8988T (cell line): ENCODE measurements around the gene CACNB2.

Experiments used
- DNase-seq: peaks from one replicate; pipeline ENCODE4 v3.0.0; 2011

CACNB2 gene

GRCh38 chr10:18297659-18298058, 157.4 kb downstream of the CACNB2 start:
- DNase-seq: no peak

GRCh38 chr10:18298256-18298655, 158.0 kb downstream of the CACNB2 start:
- DNase-seq: no peak

DNA sequence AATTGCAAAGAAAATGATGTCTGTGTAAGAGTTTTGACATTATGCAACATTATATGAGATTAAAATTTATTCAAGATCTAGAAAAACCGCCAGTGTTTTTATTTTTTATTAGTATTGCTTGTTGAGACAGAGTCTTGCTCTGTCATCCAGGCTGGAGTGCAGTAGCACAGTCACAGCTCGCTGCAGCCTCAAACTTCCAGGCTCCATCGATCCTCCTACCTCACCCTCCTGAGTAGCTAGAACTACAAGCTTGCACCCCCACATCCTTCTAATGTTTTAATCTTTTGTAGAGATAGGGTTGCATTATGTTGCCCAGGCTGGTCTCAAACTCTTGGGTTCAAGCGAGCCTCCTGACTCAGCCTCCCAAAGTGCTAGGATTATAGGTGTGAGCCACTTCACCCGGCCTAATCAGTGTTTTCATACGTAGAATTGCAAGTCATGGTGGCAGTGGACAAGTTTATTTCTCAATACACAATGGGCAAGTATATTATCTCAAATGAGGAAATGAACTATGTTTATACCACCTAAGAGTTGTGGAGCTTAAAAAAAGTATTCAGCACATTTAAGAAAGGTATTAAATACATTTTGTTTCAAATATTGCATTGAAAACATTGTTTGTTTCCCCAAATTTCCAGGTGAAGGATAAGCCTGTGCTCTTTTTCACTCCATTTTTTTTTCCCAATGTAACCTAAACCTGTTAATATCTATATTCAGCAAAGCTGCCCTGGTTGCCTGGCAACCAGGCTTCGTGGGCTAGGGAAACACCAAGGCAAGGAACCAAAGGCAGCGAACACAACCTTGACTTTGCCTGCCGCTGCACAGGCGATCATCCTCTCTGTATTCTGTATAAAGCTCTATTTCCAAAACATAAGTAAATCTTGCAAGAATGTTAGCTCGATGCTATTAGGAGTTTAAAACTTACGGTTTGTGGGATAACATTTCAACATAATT, 163.9 kb downstream of the CACNB2 start:
- DNase-seq: no peak

DNA sequence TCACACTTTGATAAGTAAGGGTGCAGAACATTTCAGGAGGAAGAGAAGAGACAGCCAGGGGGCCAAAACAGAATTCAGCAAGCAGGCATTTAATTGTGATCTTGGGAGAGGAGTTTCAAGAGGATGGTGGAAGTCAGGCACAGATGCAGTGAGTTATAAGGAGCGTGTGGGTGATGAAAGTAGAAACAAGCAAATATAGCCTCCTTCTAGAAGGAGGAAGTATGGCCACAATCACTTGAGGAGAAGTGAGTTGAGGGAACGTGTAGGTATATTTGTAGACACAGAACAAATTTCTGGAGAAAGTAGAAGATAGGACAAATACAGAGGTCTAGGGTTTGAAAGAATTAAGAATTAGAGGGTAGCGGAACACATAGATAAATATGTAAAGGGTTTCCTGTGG, 165.8 kb downstream of the CACNB2 start:
- no peak for DNase-seq

- DNase-seq: no peak
These were observed 168.4 kb downstream of the CACNB2 start for GRCh38 chr10:18308600-18308999.

DNA sequence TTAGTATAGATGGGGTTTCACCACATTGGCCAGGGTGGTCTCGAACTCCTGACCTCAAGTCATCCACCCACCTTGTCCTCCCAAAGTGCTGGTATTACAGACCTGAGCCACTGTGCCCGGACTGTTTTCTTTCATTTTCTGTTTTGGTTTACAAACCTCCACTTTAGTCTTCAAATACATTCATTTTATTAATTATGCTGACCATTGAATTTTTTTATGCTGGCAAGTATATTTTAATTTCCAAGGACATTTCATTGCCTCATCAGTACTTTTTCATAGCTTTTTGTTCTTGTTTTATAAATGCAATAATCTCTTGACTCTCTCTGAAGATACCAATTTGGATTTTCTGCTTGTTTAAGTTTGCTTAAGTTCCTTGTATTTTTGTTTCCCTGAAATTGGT, 170.5 kb downstream of the CACNB2 start:
- no peak for DNase-seq

GRCh38 chr10:18312374-18313139, 172.3 kb downstream of the CACNB2 start:
- DNase-seq: peak; percentile 14

GRCh38 chr10:18313140-18313530, 172.9 kb downstream of the CACNB2 start:
- no peak for DNase-seq

DNA sequence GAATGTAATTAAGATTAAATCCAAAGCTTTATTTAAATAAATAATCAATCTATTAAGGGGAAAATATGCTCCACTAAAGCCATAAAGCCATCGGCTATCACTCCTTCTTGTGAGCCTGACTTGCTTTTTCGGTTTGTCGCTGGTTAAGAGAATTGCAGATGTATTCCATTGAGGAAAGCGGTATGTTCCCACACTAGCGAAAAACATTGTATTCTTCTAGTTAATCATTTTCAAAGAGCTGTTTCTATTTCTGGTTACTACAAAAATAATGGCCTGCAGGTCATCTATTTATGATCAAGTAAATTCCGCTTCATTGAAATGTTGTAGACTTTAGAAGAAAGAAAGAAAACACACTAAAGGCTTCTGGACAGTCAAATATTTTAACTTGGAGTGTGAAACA, 173.4 kb downstream of the CACNB2 start:
- DNase-seq: no peak

DNA sequence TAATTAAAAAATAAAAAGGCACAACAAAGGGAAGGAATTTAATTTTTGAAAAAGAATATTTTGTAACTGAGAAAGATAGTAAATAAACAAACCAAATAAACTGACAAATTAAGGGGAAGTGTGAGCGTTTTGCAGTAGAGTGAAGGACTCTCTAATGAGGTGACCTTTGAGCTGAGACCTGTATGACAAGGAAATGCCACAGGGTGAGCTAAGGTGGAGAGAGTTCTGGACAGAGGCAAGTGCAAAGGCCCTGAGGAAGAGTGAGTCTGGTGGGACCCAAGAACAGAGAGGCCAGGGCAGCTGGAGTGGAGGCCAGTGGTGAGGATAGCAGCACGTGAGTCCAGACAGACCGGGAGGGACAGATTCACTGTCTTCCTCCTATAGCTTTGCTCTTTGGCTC, 179.4 kb downstream of the CACNB2 start:
- DNase-seq: no peak

DNA sequence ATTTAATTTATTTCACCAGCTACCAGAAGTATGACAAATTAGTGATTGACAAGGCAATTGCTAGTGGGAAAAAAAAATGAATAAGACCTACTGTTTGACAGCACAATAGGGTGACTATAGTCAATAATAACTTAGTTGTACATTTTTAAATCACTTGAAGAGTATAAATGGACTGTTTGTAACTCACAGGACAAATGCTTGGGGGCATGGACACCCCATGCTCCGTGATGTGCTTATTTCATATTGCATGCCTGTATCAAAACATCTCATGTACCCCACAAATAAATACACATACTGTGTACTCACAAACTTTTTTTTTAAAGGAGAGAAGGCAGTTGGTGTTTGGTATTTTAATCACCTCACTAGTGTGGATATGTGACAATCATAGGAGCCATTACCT, 181.1 kb downstream of the CACNB2 start:
- no peak for DNase-seq

DNA sequence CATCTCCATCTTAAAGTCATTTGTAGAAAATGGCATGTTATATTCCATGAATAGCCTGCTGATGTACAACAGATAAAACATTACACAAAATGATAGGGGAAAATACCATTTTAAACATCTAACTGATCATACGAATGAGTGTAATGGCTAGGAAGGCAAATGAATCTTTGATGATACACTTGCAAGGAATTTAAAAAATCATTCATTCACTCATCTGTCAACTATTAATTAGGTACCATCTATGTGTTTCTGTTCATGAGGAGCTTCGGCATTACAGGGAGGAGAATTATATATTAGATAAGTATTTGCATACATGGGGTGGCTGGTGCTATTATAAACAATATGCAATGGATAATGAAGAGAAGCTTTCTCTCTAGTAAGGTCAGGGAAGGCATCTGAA, 183.7 kb downstream of the CACNB2 start:
- DNase-seq: no peak

DNA sequence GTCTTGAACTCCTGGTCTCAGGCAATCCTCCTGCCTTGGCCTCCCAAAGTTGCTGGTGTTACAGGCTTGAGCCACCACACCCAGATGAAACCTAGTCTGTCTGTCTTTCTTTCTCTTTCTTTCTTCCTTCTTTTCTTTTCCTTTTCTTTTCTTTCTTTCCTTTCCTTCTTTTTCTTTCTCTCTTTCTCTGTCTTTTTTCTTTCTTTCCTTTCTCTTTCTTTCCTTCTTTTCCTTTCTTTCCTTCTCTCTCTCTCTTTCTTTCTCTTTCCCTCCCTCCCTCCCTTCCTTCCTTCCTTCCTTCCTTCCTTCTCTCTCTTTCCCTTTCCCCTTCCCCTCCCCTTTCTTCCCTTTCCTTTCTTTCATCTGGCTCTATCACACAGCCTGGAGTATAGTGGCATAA, 185.2 kb downstream of the CACNB2 start:
- no peak for DNase-seq

- no peak for DNase-seq
These were observed 185.8 kb downstream of the CACNB2 start for GRCh38 chr10:18325889-18326531.

DNA sequence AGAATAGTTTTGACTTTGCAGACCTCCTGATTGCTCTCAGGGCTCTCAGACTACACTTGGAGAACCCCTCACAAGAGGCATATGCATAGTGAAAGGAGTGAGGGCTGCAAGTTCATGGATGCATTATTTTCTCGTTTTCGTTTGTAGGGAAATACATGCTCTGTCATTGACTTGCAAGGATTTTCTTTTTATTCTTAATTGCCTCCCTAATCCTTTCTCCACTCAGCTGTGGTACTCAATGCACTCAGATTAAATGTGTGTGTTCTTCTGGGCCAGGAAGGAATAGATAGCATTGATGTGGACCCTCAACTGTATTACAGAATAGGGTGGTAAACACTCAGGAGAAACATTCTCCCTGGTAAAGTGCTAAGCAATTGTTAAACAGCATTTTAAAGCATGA, 188.7 kb downstream of the CACNB2 start:
- DNase-seq: no peak

- no peak for DNase-seq
These were observed 191.8 kb downstream of the CACNB2 start for GRCh38 chr10:18332048-18332447.

GRCh38 chr10:18332484-18332883, 192.3 kb downstream of the CACNB2 start:
- DNase-seq: no peak

GRCh38 chr10:18333621-18334020, 193.4 kb downstream of the CACNB2 start:
- no peak for DNase-seq

DNA sequence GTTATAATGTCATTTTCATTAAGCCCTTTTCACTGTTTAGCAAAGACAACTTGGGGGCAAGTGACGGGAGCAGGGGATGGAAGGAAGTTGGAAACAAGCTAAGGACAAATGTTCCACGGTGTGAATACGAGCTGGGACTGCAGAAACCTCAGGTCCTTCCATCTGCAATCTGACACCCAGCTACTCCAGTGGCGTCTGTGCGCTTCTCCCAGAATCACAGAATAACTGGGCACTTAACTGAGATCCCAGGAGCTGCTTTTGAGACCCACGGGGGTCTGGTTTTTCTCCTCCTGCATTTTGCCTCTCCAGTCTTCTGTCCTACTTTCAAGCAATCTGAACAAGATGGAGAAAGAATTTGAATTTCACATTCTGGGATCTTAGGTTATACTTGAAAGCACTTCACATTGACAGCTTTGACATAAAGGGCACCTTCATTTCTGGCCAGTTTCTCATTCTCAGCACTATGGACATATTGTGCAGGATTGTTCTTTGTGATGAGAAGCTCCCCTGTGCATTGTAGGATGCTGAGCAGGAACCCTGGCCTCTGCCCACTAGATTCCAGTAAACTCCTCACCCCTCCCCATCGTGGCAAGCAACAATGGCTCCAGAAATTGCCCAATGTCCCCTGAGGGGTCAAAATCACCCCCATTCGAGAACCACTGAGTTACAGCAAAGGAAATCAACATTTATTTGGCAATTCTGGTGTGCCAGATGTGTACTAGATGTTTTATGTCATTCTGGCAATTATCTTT, 194.1 kb downstream of the CACNB2 start:
- DNase-seq: no peak

DNA sequence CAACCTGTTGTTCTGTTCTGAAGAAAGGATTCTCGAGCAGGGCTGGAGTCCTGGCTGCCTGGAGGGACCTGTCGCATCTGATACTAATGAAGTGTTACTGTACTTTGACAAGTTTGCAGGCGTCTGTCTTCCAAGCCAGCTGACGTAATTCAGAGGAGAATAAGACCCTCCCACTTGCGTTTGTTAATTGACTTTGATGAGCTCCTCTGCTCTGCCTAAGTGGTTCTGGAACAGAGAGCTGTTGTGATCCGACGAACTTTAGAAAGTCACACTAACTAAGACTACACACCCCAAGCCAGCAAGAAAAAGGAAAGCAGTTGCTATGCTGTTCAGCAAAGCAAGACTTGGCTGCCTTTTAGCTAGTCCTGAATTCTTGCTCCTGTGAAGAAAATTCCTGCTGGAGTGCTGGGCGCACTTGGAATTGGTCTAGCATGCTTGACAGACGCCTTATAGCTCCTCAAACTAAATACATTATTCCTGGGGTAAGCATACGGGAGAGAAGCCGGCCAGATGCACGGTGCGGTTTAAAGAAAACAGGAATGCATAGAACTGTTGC, 200.3 kb downstream of the CACNB2 start:
- no peak for DNase-seq

GRCh38 chr10:18341055-18341454, 200.8 kb downstream of the CACNB2 start:
- DNase-seq: no peak

- DNase-seq: no peak
These were observed 203.3 kb downstream of the CACNB2 start for GRCh38 chr10:18343573-18343972.

DNA sequence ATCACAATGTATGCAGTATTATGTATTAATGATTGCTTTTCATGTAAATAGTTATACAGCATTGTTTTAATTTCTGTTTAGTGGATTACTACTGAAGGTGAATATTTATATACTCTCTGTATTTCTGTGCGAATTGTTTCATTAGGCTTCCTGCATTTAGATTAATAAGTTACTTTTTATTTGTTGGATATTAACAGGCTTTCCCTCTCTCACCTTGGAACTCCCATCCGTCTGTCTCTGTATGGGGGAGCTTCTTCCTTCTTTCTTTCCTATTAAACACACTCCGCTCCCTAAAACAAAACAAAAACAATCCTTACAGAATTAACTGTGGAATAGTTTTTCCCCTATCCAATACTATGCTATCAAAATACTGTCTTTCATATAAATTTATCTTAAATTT, 205.1 kb downstream of the CACNB2 start:
- DNase-seq: no peak
